CD14-positive monocyte (primary cell): ENCODE data around the gene ARRB2. TPM values are rescaled to one million over a fixed set of nuclear protein-coding genes. Genes with fewer than 3 reads are reported as not detected.

ENCODE experiments used
- DNase-seq, 3 donors: peaks; one replicate each; pipeline ENCODE4 v3.0.0-alpha.2; 2011 to 2022
- H2AFZ ChIP-seq: 2 replicates; pipeline ENCODE4 v1.6.0; 2012; ENCODE audit warnings: mild to moderate bottlenecking, low read depth, low read length, inconsistent platforms; ENCODE audit not compliant: insufficient read depth, poor library complexity, severe bottlenecking
- H3K27ac ChIP-seq, 2 donors: 1 replicate in 1 of 2; 2 replicates in 1 of 2; pipeline ENCODE4 v1.5.1; 2012 to 2013; ENCODE audit warnings: low read length in 2 of 2, control low read depth in 1 of 2, inconsistent platforms in 1 of 2, low read depth in 1 of 2, mild to moderate bottlenecking in 1 of 2
- H3K27me3 ChIP-seq, 2 donors: one replicate each; pipeline versions ENCODE4 v1.6.0 to v1.6.1; 2011 to 2013; ENCODE audit warnings: low read length in 2 of 2; ENCODE audit not compliant: control insufficient read depth in 2 of 2, insufficient read depth in 2 of 2
- H3K36me3 ChIP-seq, 2 donors: replicated peaks in 1 of 2; 1 replicate in 1 of 2; 2 replicates in 1 of 2; pipeline versions ENCODE4 v1.5.1 to v1.6.1; 2012 to 2013; ENCODE audit warnings: low read length in 2 of 2, control low read depth in 1 of 2, inconsistent platforms in 1 of 2, mild to moderate bottlenecking in 1 of 2; ENCODE audit not compliant: insufficient read depth in 2 of 2, control insufficient read depth in 1 of 2
- H3K4me1 ChIP-seq, 2 donors: 1 replicate in 1 of 2; 2 replicates in 1 of 2; pipeline versions ENCODE4 v1.5.1 to v1.6.1; 2012 to 2013; ENCODE audit warnings: low read length in 2 of 2, control low read depth in 1 of 2, inconsistent platforms in 1 of 2, mild to moderate bottlenecking in 1 of 2, moderate library complexity in 1 of 2; ENCODE audit not compliant: insufficient read depth in 2 of 2, control insufficient read depth in 1 of 2
- H3K4me2 ChIP-seq: replicated peaks from 2 replicates; pipeline ENCODE3; 2012; ENCODE audit warnings: low read length, moderate library complexity, mild to moderate bottlenecking; ENCODE audit not compliant: poor library complexity, severe bottlenecking; ENCODE audit errors: extremely low read depth
- H3K4me3 ChIP-seq, 3 experiments: fragments of 200-600 bp in 1 of 3; sonication (generic) in 1 of 3; replicated peaks in 1 of 3; 1 replicate in 2 of 3; 2 replicates in 1 of 3; pipeline ENCODE4 v1.5.1; 2011 to 2013; ENCODE audit warnings: low read length in 3 of 3, mild to moderate bottlenecking in 3 of 3, control low read depth in 2 of 3, low read depth in 2 of 3, inconsistent platforms in 1 of 3, moderate library complexity in 1 of 3
- H3K79me2 ChIP-seq: 2 replicates; pipeline ENCODE4 v1.6.0; 2012; ENCODE audit warnings: mild to moderate bottlenecking, control low read depth, inconsistent platforms, low read length, moderate library complexity; ENCODE audit not compliant: insufficient read depth
- H3K9ac ChIP-seq: 2 replicates; pipeline ENCODE4 v1.6.0; 2017; ENCODE audit warnings: low read length, mild to moderate bottlenecking; ENCODE audit not compliant: insufficient read depth, poor library complexity, severe bottlenecking
- H3K9me3 ChIP-seq, 2 donors: replicated peaks in 1 of 2; 1 replicate in 1 of 2; 2 replicates in 1 of 2; pipeline versions ENCODE4 v1.5.1 to v1.6.1; 2012 to 2013; ENCODE audit warnings: low read length in 2 of 2, control low read depth in 1 of 2; ENCODE audit not compliant: control insufficient read depth in 1 of 2, insufficient read depth in 1 of 2
- H4K20me1 ChIP-seq: 2 replicates; pipeline ENCODE4 v1.6.0; 2012; ENCODE audit warnings: mild to moderate bottlenecking, low read length, control low read depth, moderate library complexity; ENCODE audit not compliant: insufficient read depth
- H3K27ac Mint-ChIP-seq, 7 donors: one replicate each; pipeline ENCODE4 v1.8.0; 2020; ENCODE audit warnings: mild to moderate bottlenecking in 7 of 7, mixed read lengths in 7 of 7, moderate library complexity in 6 of 7, inconsistent platforms in 2 of 7
- H3K27me3 Mint-ChIP-seq, 3 donors: one replicate each; pipeline ENCODE4 v1.8.0; 2021 to 2022; ENCODE audit warnings: low read depth in 3 of 3, mild to moderate bottlenecking in 3 of 3, mixed read lengths in 3 of 3, moderate library complexity in 3 of 3, inconsistent platforms in 1 of 3
- H3K36me3 Mint-ChIP-seq, 2 donors: one replicate each; pipeline ENCODE4 v1.8.0; 2020; ENCODE audit warnings: mixed read lengths in 2 of 2, inconsistent platforms in 1 of 2, mild to moderate bottlenecking in 1 of 2
- H3K4me1 Mint-ChIP-seq: one replicate; pipeline ENCODE4 v1.8.0; 2020; ENCODE audit warnings: mild to moderate bottlenecking, mixed read lengths
- H3K4me3 Mint-ChIP-seq, 2 donors: one replicate each; pipeline ENCODE4 v1.8.0; 2020; ENCODE audit warnings: mild to moderate bottlenecking in 2 of 2, mixed read lengths in 2 of 2, moderate library complexity in 1 of 2
- H3K9me3 Mint-ChIP-seq, 7 donors: one replicate each; pipeline ENCODE4 v1.8.0; 2020 to 2022; ENCODE audit warnings: mixed read lengths in 7 of 7, mild to moderate bottlenecking in 6 of 7, moderate library complexity in 6 of 7, inconsistent platforms in 2 of 7
- WGBS: methylation state at CpG from one replicate; pipeline ENCODE4 v1.1.5; 2013; ENCODE audit warnings: missing lambda C conversion rate; ENCODE audit not compliant: insufficient coverage; 5-methylcytosine and 5-hydroxymethylcytosine counted together
- intact Hi-C, 2 donors: fragments of 100-400 bp; cut with micrococcal nuclease; formaldehyde crosslinking; loops; one replicate each; pipeline versions ENCODE4 v1.15.0 to v1.15.1; 2023
- polyA plus RNA-seq, 3 donors: library from polyadenylated mRNA; depleted of rRNA in 1 of 3; unstranded in 2 of 3; stranded (reverse) in 1 of 3; fragments of 300-500 nt in 2 of 3; fragments of >200 nt in 1 of 3; fragmentation: Illumina TruSeq in 2 of 3; gene quantifications; 1 replicate in 2 of 3; 2 replicates in 1 of 3; pipeline ENCODE4 v1.2.3, GENCODE V29; 2012 to 2021
- TF ChIP-seq, protein P1 (sequence below): fragments of 200-600 bp; IDR thresholded peaks from one replicate; pipeline ENCODE4 v1.8.0; 2022; ENCODE audit warnings: antibody characterized with exemption, mild to moderate bottlenecking

ARRB2 gene
- polyA plus RNA-seq, 3 donors, result 134 to 760 (median 150) TPM

- Mint-ChIP-seq H3K4me3 (peak overlapping the region in 1 of 2 donors; percentile 7), H3K27me3 (peaks cover 54 to 82% (median 62%) of the 10 kb centered on the region in 3 donors), H3K27ac (no peak overlapping the region), H3K4me1 (peaks cover 41% of the 10 kb centered on the region), H3K9me3 (peaks cover 0 to 17% (median 8%) of the 10 kb centered on the region in 7 donors), H3K36me3 (peaks cover 16 to 20% of the 10 kb centered on the region in 2 donors)
- intact Hi-C loops, result loop anchor here in 1 of 2 donors (5.0 kb wide), 1 partner anchor 35 kb away; no protein-coding TSS in a partner anchor
- Histone ChIP-seq H3K79me2 (no peaks in the 10 kb centered on the region), H3K36me3 (no peaks in the 10 kb centered on the region), H3K4me1 (peaks cover 33 to 47% of the 10 kb centered on the region in 2 donors), H4K20me1 (no peaks in the 10 kb centered on the region), H3K4me3 (no peak overlapping the region), H3K9me3 (no peaks in the 10 kb centered on the region), H2AFZ (no peak overlapping the region), H3K27ac (no peak overlapping the region), H3K4me2 (no peak overlapping the region), H3K27me3 (peaks cover 10 to 63% of the 10 kb centered on the region in 2 donors), H3K9ac (no peak overlapping the region)
- no peak for DNase-seq
- TF ChIP-seq, protein P1, sequence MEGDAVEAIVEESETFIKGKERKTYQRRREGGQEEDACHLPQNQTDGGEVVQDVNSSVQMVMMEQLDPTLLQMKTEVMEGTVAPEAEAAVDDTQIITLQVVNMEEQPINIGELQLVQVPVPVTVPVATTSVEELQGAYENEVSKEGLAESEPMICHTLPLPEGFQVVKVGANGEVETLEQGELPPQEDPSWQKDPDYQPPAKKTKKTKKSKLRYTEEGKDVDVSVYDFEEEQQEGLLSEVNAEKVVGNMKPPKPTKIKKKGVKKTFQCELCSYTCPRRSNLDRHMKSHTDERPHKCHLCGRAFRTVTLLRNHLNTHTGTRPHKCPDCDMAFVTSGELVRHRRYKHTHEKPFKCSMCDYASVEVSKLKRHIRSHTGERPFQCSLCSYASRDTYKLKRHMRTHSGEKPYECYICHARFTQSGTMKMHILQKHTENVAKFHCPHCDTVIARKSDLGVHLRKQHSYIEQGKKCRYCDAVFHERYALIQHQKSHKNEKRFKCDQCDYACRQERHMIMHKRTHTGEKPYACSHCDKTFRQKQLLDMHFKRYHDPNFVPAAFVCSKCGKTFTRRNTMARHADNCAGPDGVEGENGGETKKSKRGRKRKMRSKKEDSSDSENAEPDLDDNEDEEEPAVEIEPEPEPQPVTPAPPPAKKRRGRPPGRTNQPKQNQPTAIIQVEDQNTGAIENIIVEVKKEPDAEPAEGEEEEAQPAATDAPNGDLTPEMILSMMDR, result no peak
- WGBS, result 91% methylated on average over 7 of the region's 10 CpGs
Observed at GRCh38 chr17:4742629-4743028, 32.2 kb downstream of the ARRB2 start.

- no peak overlapping the region for H3K4me3 Mint-ChIP-seq
- intact Hi-C loops, result loop anchor here in 1 of 2 donors (5.0 kb wide), 1 partner anchor 34 kb away; no protein-coding TSS in a partner anchor
- Histone ChIP-seq H3K36me3 (no peaks in the 10 kb centered on the region), H3K79me2 (no peaks in the 10 kb centered on the region), H2AFZ (no peak overlapping the region), H4K20me1 (no peaks in the 10 kb centered on the region), H3K27ac (no peak overlapping the region), H3K27me3 (peaks cover 10 to 57% of the 10 kb centered on the region in 2 donors), H3K4me3 (no peak overlapping the region), H3K9ac (no peak overlapping the region), H3K4me1 (peaks cover 36 to 49% of the 10 kb centered on the region in 2 donors), H3K9me3 (no peaks in the 10 kb centered on the region), H3K4me2 (no peak overlapping the region)
- peaks cover 50 to 77% (median 56%) of the 10 kb centered on the region in 3 donors for H3K27me3 Mint-ChIP-seq
- TF ChIP-seq, protein P1, result no peak
- H3K36me3 Mint-ChIP-seq, result peaks cover 10 to 17% of the 10 kb centered on the region in 2 donors
- peaks cover 0 to 14% (median 5%) of the 10 kb centered on the region in 7 donors for H3K9me3 Mint-ChIP-seq
- peaks cover 45% of the 10 kb centered on the region for H3K4me1 Mint-ChIP-seq
- no peak overlapping the region for H3K27ac Mint-ChIP-seq
- WGBS, result 81% methylated on average over 2 of the region's 8 CpGs
- DNase-seq, result no peak
Observed at GRCh38 chr17:4743216-4743615, 32.8 kb downstream of the ARRB2 start.
